Thoracic aorta (tissue), 2 donors: ENCODE data around the gene KIAA0753. TPM values are rescaled to one million over a fixed set of nuclear protein-coding genes. Genes with fewer than 3 reads are reported as not detected.

Experiments used
- ATAC-seq: fragments of 150-250 bp; one replicate; pipeline ENCODE4 v1.8.0; 2017; ENCODE audit warnings: low read depth; ENCODE audit not compliant: insufficient number of reproducible peaks, low FRiP score
- DNase-seq: peaks from one replicate; pipeline ENCODE4 v3.0.0-alpha.2; 2020; ENCODE audit warnings: low spot score
- H3K27ac ChIP-seq, 2 donors: fragments of 200-600 bp; sonication (generic); 1 replicate in 1 of 2; 2 replicates in 1 of 2; pipeline ENCODE4 v1.5.1; 2016; ENCODE audit warnings: mild to moderate bottlenecking in 2 of 2, moderate library complexity in 2 of 2
- H3K27me3 ChIP-seq: fragments of 200-600 bp; sonication (generic); replicated peaks from 2 replicates; pipeline ENCODE4 v1.6.0; 2016; ENCODE audit warnings: mild to moderate bottlenecking; ENCODE audit not compliant: insufficient read depth
- H3K36me3 ChIP-seq: fragments of 200-600 bp; sonication (generic); one replicate; pipeline ENCODE4 v1.5.1; 2016
- H3K4me1 ChIP-seq, 2 donors: fragments of 200-600 bp; sonication (generic); 1 replicate in 1 of 2; 2 replicates in 1 of 2; pipeline versions ENCODE4 v1.5.1 to v1.6.0; 2016; ENCODE audit warnings: low read depth in 2 of 2, mild to moderate bottlenecking in 1 of 2; ENCODE audit not compliant: control insufficient read depth in 1 of 2
- H3K4me3 ChIP-seq: fragments of 200-600 bp; sonication (generic); 2 replicates; pipeline ENCODE4 v1.5.1; 2016; ENCODE audit warnings: mild to moderate bottlenecking
- H3K9me3 ChIP-seq: fragments of 200-600 bp; sonication (generic); 2 replicates; pipeline ENCODE4 v1.5.1; 2016
- CTCF ChIP-seq: fragments of 200-600 bp; sonication (generic); IDR thresholded peaks from one replicate; pipeline ENCODE4 v1.5.1; 2019; ENCODE audit warnings: antibody characterized with exemption
- total RNA-seq, 2 donors: library from RNA; depleted of rRNA; stranded (reverse); fragments of >200 nt; gene quantifications; one replicate each; pipeline versions ENCODE4 v1.1.0 to v1.2.3, GENCODE V29; 2016

Gene KIAA0753
- total RNA-seq, 2 donors from 2014 or later, result 15.9 to 27.5 TPM

- H3K4me1 ChIP-seq, result no peaks in the 10 kb centered on the region
- H3K27ac ChIP-seq, result no peak overlapping the region
- no peak for ATAC-seq
- H3K36me3 ChIP-seq, result peaks cover 64% of the 10 kb centered on the region
- no peak for TF ChIP-seq CTCF
- H3K4me3 ChIP-seq, result no peak overlapping the region
- no peaks in the 10 kb centered on the region for H3K27me3 ChIP-seq
- no peak for DNase-seq
- H3K9me3 ChIP-seq, result peaks cover 4% of the 10 kb centered on the region
These were observed 51.1 kb downstream of the KIAA0753 start for GRCh38 chr17:6589266-6589946.

GRCh38 chr17:6588165-6588564, 52.3 kb downstream of the KIAA0753 start:
- TF ChIP-seq CTCF, result no peak
- Histone ChIP-seq H3K27me3 (no peaks in the 10 kb centered on the region), H3K9me3 (peaks cover 4% of the 10 kb centered on the region), H3K36me3 (peaks cover 69% of the 10 kb centered on the region), H3K4me1 (no peaks in the 10 kb centered on the region), H3K4me3 (no peak overlapping the region), H3K27ac (no peak overlapping the region)
- DNase-seq (no peak), ATAC-seq (no peak)

GRCh38 chr17:6587310-6587709, 53.2 kb downstream of the KIAA0753 start:
- H3K27ac ChIP-seq, result no peak overlapping the region
- TF ChIP-seq CTCF, result no peak
- DNase-seq (no peak), ATAC-seq (no peak)
- H3K4me3 ChIP-seq, result no peak overlapping the region
- no peaks in the 10 kb centered on the region for H3K4me1 ChIP-seq
- peaks cover 4% of the 10 kb centered on the region for H3K9me3 ChIP-seq
- H3K36me3 ChIP-seq, result peaks cover 68% of the 10 kb centered on the region
- no peaks in the 10 kb centered on the region for H3K27me3 ChIP-seq

DNA sequence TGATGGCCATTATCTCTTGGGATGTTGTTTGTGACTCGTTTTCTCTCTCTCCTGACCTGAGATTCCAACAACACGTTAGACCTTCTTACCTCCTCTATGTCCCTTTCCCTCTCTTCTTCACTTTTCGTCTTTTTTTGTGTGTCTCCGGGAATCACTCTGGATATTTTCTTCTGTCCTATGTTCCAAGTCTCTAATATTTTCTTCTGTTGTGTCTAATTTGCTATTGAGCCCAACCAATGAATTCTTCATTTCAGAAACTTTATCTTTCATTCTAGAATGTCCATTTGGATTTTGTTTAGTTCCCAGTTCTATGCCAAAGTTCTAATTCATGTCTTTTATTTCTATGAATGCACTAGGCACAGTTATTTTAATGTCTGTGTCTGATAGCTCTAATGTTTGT, 57.1 kb downstream of the KIAA0753 start:
- DNase-seq, result no peak
- ATAC-seq, result no peak
- TF ChIP-seq CTCF, result no peak
- no peak overlapping the region for H3K27ac ChIP-seq
- no peaks in the 10 kb centered on the region for H3K4me1 ChIP-seq
- peaks cover 4% of the 10 kb centered on the region for H3K9me3 ChIP-seq
- H3K27me3 ChIP-seq, result no peaks in the 10 kb centered on the region
- no peak overlapping the region for H3K4me3 ChIP-seq
- H3K36me3 ChIP-seq, result peaks cover 46% of the 10 kb centered on the region

GRCh38 chr17:6580625-6581024, 59.9 kb downstream of the KIAA0753 start:
- peaks cover 28% of the 10 kb centered on the region for H3K36me3 ChIP-seq
- H3K27me3 ChIP-seq, result no peaks in the 10 kb centered on the region
- DNase-seq (no peak), ATAC-seq (no peak)
- H3K4me3 ChIP-seq, result no peak overlapping the region
- TF ChIP-seq CTCF, result no peak
- no peak overlapping the region for H3K27ac ChIP-seq
- H3K9me3 ChIP-seq, result peaks cover 4% of the 10 kb centered on the region
- H3K4me1 ChIP-seq, result peaks cover 1 to 4% of the 10 kb centered on the region in 2 donors
